Measurements from ENCODE around the gene PPP4R4. TPM values are rescaled to one million over a fixed set of nuclear protein-coding genes. Genes with fewer than 3 reads are reported as not detected.

The PPP4R4 gene
- total and polyA plus RNA-seq, 2 experiments from 2014 or later: 3.0 to 11.1 TPM

GRCh38 chr14:94162466-94162865 is 11.7 kb upstream of the PPP4R4 start:
- Histone ChIP-seq H3K36me3 (ENCODE audit: insufficient read depth) (no peaks in the 10 kb centered on the region), H4K20me1 (replicated peaks; ENCODE audit: insufficient read depth) (no peaks in the 10 kb centered on the region), H3F3A (replicated peaks; ENCODE audit: low read depth) (no peaks in the 10 kb centered on the region), H3K27me3 (ENCODE audit: insufficient read depth) (peaks cover 11% of the 10 kb centered on the region), H3K4me3 (no peak overlapping the region), H2AFZ (0 out of 2 replicates have a peak overlapping the region, but pooled peaks have one; percentile 1), H3K4me2 (no peak overlapping the region), H3K9me2 (ENCODE audit: insufficient read depth) (no peaks in the 10 kb centered on the region), H3K4me1 (ENCODE audit: insufficient read depth) (peaks cover 17% of the 10 kb centered on the region), H3K79me2 (replicated peaks; ENCODE audit: insufficient read depth) (no peaks in the 10 kb centered on the region), H3K27ac (ENCODE audit: low read depth) (no peak overlapping the region)
- Mint-ChIP-seq H3K4me1 (peaks cover 25% of the 10 kb centered on the region), H3K27me3 (ENCODE audit: insufficient read depth, low read depth, poor library complexity) (peaks cover 10% of the 10 kb centered on the region), H3K4me3 (no peak overlapping the region), H3K9me3 (no peaks in the 10 kb centered on the region), H3K36me3 (ENCODE audit: low read depth) (no peaks in the 10 kb centered on the region), H3K27ac (no peak overlapping the region)
- DNase-seq (ENCODE audit: low spot score): no peak
- no peak for ATAC-seq
- TF ChIP-seq ZNF331 (CRISPR knock-in tag; IDR thresholded peaks at IDR 0.05; ENCODE audit: low read depth): no peak
- no peak for TF ChIP-seq EZH2 (IDR thresholded peaks at IDR 0.05; ENCODE audit: low read depth, unreplicated experiment)
- TF ChIP-seq ZNF114 (CRISPR knock-in tag; IDR thresholded peaks at IDR 0.05): no peak
- no peak for TF ChIP-seq ETS1 (IDR thresholded peaks at IDR 0.05)
- no peak for TF ChIP-seq STAT1 (IDR thresholded peaks at IDR 0.05; ENCODE audit: unreplicated experiment)
- TF ChIP-seq ZNF462 (CRISPR knock-in tag; IDR thresholded peaks at IDR 0.05): no peak
- no peak for TF ChIP-seq NANOG (IDR thresholded peaks at IDR 0.05; ENCODE audit: borderline replicate concordance)
- TF ChIP-seq CTCF (conservative IDR thresholded peaks at IDR 0.05; ENCODE audit: low read depth in 2 of 2): no peak
- TF ChIP-seq JUNB (IDR thresholded peaks at IDR 0.05; ENCODE audit: unreplicated experiment): no peak
- TF ChIP-seq CREB1 (CRISPR knock-in tag; IDR thresholded peaks at IDR 0.05; ENCODE audit: low read depth): no peak
- TF ChIP-seq EZH2phosphoT487 (IDR thresholded peaks at IDR 0.05; ENCODE audit: unreplicated experiment): no peak
- TF ChIP-seq REST (IDR thresholded peaks at IDR 0.05; ENCODE audit: unreplicated experiment): no peak
- TF ChIP-seq POLR2AphosphoS5 (IDR thresholded peaks at IDR 0.05; ENCODE audit: low read depth): no peak

Measured in GM23338 (cell line).